Peyer's patch (tissue), 4 donors: ENCODE measurements around the gene C12orf76.

ENCODE experiments used
- POLR2A ChIP-seq, 2 donors: fragments of 450-650 bp; IDR thresholded peaks; one replicate each; pipeline ENCODE4 v1.5.1; 2017; ENCODE audit warnings: antibody characterized with exemption in 2 of 2, mild to moderate bottlenecking in 2 of 2, moderate library complexity in 2 of 2
- TF ChIP-seq, protein P1 (sequence below), 6 experiments: fragments of 450-650 bp in 4 of 6; fragments of 200-600 bp in 2 of 6; sonication (generic) in 1 of 6; IDR thresholded peaks; one replicate each; pipeline ENCODE4 v1.5.1; 2017 to 2019; ENCODE audit warnings: antibody characterized with exemption in 6 of 6, mild to moderate bottlenecking in 3 of 6, moderate library complexity in 1 of 6

DNA sequence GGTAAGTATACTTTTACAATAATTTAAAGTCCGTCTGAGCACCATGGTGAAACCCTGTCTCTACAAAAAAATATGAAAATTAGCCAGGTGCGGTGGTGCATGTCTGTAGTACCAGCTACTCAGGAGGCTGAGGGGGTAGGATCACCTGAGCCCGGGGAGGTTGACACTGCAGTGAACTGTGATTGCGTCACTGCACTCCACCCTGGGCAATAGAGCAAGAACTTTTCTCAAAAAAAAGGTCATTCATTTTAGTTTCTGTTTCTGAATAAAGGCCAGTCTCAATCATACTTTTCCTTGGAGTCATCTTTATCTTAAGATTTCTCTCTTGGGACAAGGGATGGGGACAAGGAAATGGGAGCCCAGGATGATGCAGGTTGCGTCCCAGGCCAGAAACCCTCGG is 36.2 kb downstream of the C12orf76 start:
- TF ChIP-seq, protein P1, sequence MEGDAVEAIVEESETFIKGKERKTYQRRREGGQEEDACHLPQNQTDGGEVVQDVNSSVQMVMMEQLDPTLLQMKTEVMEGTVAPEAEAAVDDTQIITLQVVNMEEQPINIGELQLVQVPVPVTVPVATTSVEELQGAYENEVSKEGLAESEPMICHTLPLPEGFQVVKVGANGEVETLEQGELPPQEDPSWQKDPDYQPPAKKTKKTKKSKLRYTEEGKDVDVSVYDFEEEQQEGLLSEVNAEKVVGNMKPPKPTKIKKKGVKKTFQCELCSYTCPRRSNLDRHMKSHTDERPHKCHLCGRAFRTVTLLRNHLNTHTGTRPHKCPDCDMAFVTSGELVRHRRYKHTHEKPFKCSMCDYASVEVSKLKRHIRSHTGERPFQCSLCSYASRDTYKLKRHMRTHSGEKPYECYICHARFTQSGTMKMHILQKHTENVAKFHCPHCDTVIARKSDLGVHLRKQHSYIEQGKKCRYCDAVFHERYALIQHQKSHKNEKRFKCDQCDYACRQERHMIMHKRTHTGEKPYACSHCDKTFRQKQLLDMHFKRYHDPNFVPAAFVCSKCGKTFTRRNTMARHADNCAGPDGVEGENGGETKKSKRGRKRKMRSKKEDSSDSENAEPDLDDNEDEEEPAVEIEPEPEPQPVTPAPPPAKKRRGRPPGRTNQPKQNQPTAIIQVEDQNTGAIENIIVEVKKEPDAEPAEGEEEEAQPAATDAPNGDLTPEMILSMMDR (IDR thresholded peaks at IDR 0.05) = no peak
- TF ChIP-seq POLR2A (IDR thresholded peaks at IDR 0.05) = no peak
